ENCODE results near the gene UCK1. TPM values are rescaled to one million over a fixed set of nuclear protein-coding genes. Genes with fewer than 3 reads are reported as not detected.

UCK1 gene
- total and polyA plus RNA-seq, 2 experiments from 2014 or later = 22.2 to 36.8 TPM

DNA sequence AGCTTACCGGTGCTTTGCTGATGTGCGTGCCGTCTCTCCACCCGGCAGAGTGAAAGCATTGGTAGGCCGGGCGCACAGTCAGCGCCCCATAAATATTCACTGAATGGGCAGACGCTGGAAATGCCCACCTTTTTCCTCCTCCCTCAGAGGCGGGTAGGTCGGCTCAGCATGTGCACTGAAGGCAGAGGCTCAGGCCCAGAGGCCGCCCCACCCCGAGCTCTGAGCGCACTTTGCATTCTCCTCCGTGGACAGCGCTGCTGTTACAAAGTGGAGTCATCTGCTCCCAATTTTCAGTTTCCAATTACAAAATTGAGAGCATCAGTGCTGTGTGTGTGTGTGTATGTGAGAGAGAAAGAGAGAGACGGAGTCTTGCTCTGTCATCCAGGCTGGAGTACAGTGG lies 10.6 kb downstream of the UCK1 start:
- TF ChIP-seq CTCF (IDR thresholded peaks at IDR 0.05; ENCODE audit: poor library complexity) (no peak), EZH2 (IDR thresholded peaks at IDR 0.05; ENCODE audit: borderline replicate concordance) (no peak), EZH2phosphoT487 (IDR thresholded peaks at IDR 0.05; ENCODE audit: low read depth, severe bottlenecking, unreplicated experiment) (no peak)
- 80% methylated on average over 16 of the region's 16 CpGs for WGBS (ENCODE audit: low lambda C conversion rate, missing lambda C conversion rate)
- no peaks in the 10 kb centered on the region for H3K36me3 ChIP-seq (replicated peaks; ENCODE audit: insufficient read depth, low read depth)
- H3K9me3 ChIP-seq (ENCODE audit: low read depth) = no peaks in the 10 kb centered on the region
- H3K4me1 ChIP-seq (ENCODE audit: insufficient read depth) = no peaks in the 10 kb centered on the region
- no peak overlapping the region for H3K4me2 ChIP-seq
- no peak overlapping the region for H2AFZ ChIP-seq
- no peak overlapping the region for H3K27ac ChIP-seq
- no peaks in the 10 kb centered on the region for H3K79me2 ChIP-seq
- DNase-seq (ENCODE audit: low spot score) = no peak
- no peaks in the 10 kb centered on the region for H3K27me3 ChIP-seq
- no peaks in the 10 kb centered on the region for H3K9me2 ChIP-seq (replicated peaks; ENCODE audit: insufficient read depth)
- no peaks in the 10 kb centered on the region for H4K20me1 ChIP-seq (ENCODE audit: insufficient read depth, poor library complexity, severe bottlenecking)
- H3K4me3 ChIP-seq = no peak overlapping the region

DNA sequence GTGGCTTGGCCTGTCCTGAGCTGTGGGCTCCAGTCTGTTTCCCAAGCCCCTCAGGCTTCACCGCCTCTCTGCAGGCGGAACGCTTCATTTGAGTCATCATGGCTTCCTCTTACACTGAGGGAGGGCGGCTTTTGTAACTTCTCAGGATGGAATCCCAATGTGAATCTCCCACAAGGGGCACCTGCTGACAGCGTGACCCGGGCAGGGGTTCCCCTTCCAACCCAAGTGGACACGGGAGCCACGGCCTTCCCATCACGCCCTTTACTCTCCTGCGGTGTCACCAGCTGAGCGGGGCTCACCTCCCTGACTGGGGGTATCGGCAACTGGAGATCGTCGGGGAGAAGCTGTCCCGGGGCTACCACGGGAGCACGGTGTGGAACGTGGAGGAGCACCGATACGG lies 12.5 kb downstream of the UCK1 start:
- H3K9me3 ChIP-seq (ENCODE audit: low read depth) = no peaks in the 10 kb centered on the region
- no peak overlapping the region for H3K4me2 ChIP-seq
- TF ChIP-seq CTCF (IDR thresholded peaks at IDR 0.05; ENCODE audit: poor library complexity) (no peak), EZH2 (IDR thresholded peaks at IDR 0.05; ENCODE audit: borderline replicate concordance) (no peak), EZH2phosphoT487 (IDR thresholded peaks at IDR 0.05; ENCODE audit: low read depth, severe bottlenecking, unreplicated experiment) (no peak)
- 98% methylated on average over 20 of the region's 20 CpGs for whole genome bisulfite sequencing (ENCODE audit: low lambda C conversion rate, missing lambda C conversion rate)
- no peaks in the 10 kb centered on the region for H3K4me1 ChIP-seq (ENCODE audit: insufficient read depth)
- no peak overlapping the region for H3K27ac ChIP-seq
- H2AFZ ChIP-seq = no peak overlapping the region
- DNase-seq (ENCODE audit: low spot score) = no peak
- H3K9me2 ChIP-seq (replicated peaks; ENCODE audit: insufficient read depth) = no peaks in the 10 kb centered on the region
- no peaks in the 10 kb centered on the region for H3K36me3 ChIP-seq (replicated peaks; ENCODE audit: insufficient read depth, low read depth)
- H3K4me3 ChIP-seq = no peak overlapping the region
- H4K20me1 ChIP-seq (ENCODE audit: insufficient read depth, poor library complexity, severe bottlenecking) = no peaks in the 10 kb centered on the region
- no peaks in the 10 kb centered on the region for H3K79me2 ChIP-seq
- H3K27me3 ChIP-seq = no peaks in the 10 kb centered on the region

DNA sequence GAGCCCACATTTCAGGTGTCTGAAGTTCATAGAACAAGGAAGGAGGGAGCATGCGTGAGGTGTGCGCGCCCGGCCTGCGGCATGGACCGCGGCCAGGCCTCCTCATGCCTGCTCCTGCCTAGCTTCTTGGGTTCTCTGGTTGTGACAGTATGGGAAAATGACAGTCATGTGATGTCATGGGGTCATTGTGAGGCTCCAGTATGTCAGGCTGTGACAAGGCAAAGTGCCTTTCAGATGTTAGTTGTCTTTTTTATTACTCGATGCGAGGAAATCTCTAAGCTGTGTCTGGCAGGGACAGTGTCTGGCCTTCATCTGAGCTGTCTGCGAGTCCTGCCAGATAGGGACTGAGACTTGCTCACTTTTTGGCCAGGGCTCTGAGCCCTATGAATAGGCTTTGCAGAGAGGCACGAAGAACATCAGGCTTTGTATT lies 13.3 kb downstream of the UCK1 start:
- 93% methylated on average over 11 of the region's 11 CpGs for WGBS (ENCODE audit: low lambda C conversion rate, missing lambda C conversion rate)
- no peak for TF ChIP-seq EZH2 (IDR thresholded peaks at IDR 0.05; ENCODE audit: borderline replicate concordance)
- TF ChIP-seq EZH2phosphoT487 (IDR thresholded peaks at IDR 0.05; ENCODE audit: low read depth, severe bottlenecking, unreplicated experiment) = no peak
- TF ChIP-seq CTCF (IDR thresholded peaks at IDR 0.05; ENCODE audit: poor library complexity) = no peak
- H3K36me3 ChIP-seq (replicated peaks; ENCODE audit: insufficient read depth, low read depth) = no peaks in the 10 kb centered on the region
- H3K4me2 ChIP-seq = no peak overlapping the region
- H3K9me3 ChIP-seq (ENCODE audit: low read depth) = no peaks in the 10 kb centered on the region
- H3K79me2 ChIP-seq = no peaks in the 10 kb centered on the region
- H3K4me1 ChIP-seq (ENCODE audit: insufficient read depth) = no peaks in the 10 kb centered on the region
- no peak overlapping the region for H2AFZ ChIP-seq
- no peaks in the 10 kb centered on the region for H4K20me1 ChIP-seq (ENCODE audit: insufficient read depth, poor library complexity, severe bottlenecking)
- DNase-seq (ENCODE audit: low spot score) = no peak
- H3K27me3 ChIP-seq = no peaks in the 10 kb centered on the region
- H3K9me2 ChIP-seq (replicated peaks; ENCODE audit: insufficient read depth) = no peaks in the 10 kb centered on the region
- H3K27ac ChIP-seq = no peak overlapping the region
- no peak overlapping the region for H3K4me3 ChIP-seq

- H3K4me2 ChIP-seq = no peak overlapping the region
- WGBS (ENCODE audit: low lambda C conversion rate, missing lambda C conversion rate) = over 99% methylated on average over 9 of the region's 9 CpGs
- no peak overlapping the region for H3K4me3 ChIP-seq
- no peaks in the 10 kb centered on the region for H3K36me3 ChIP-seq (replicated peaks; ENCODE audit: insufficient read depth, low read depth)
- H3K9me3 ChIP-seq (ENCODE audit: low read depth) = no peaks in the 10 kb centered on the region
- H2AFZ ChIP-seq = no peak overlapping the region
- no peaks in the 10 kb centered on the region for H3K4me1 ChIP-seq (ENCODE audit: insufficient read depth)
- H3K27me3 ChIP-seq = no peaks in the 10 kb centered on the region
- H3K9me2 ChIP-seq (replicated peaks; ENCODE audit: insufficient read depth) = no peaks in the 10 kb centered on the region
- no peaks in the 10 kb centered on the region for H4K20me1 ChIP-seq (ENCODE audit: insufficient read depth, poor library complexity, severe bottlenecking)
- no peak for DNase-seq (ENCODE audit: low spot score)
- no peaks in the 10 kb centered on the region for H3K79me2 ChIP-seq
- TF ChIP-seq EZH2phosphoT487 (IDR thresholded peaks at IDR 0.05; ENCODE audit: low read depth, severe bottlenecking, unreplicated experiment) (no peak), CTCF (IDR thresholded peaks at IDR 0.05; ENCODE audit: poor library complexity) (no peak), EZH2 (IDR thresholded peaks at IDR 0.05; ENCODE audit: borderline replicate concordance) (no peak)
- H3K27ac ChIP-seq = no peak overlapping the region
Observed at GRCh38 chr9:131516930-131517329, 14.1 kb downstream of the UCK1 start.
